Brain microvascular endothelial cell (primary cell): ENCODE results near the gene CCT2.

ENCODE experiments used
- DNase-seq: peaks from one replicate; pipeline ENCODE4 v3.0.0-alpha.2; 2020
- H3K27ac ChIP-seq: fragments of 250-450 bp; sonication (Bioruptor Pico); 2 replicates; pipeline ENCODE4 v1.5.1; 2020; ENCODE audit warnings: mild to moderate bottlenecking, moderate library complexity
- H3K27me3 ChIP-seq: fragments of 250-450 bp; sonication (Bioruptor Pico); replicated peaks from 2 replicates; pipeline ENCODE4 v1.5.1; 2020; ENCODE audit warnings: mild to moderate bottlenecking
- H3K36me3 ChIP-seq: fragments of 250-450 bp; sonication (Bioruptor Pico); replicated peaks from 2 replicates; pipeline ENCODE4 v1.5.1; 2020; ENCODE audit warnings: mild to moderate bottlenecking
- H3K4me3 ChIP-seq: 2 replicates; pipeline ENCODE4 v1.5.1; 2011; ENCODE audit warnings: low read depth, mild to moderate bottlenecking, control low read depth, low read length, moderate library complexity
- CTCF ChIP-seq: IDR thresholded peaks from 2 replicates; pipeline ENCODE4 v1.5.1; 2011; ENCODE audit warnings: low read depth, mild to moderate bottlenecking, moderate library complexity, low read length, control low read depth, inconsistent platforms; ENCODE audit errors: missing control alignments
- in situ Hi-C: cut with HindIII; loops from 2 replicates; pipeline ENCODE4 v1.10.0; 2017; ENCODE audit warnings: low sequenced_read_pairs, low pct_ligation_motif_present

The CCT2 gene

GRCh38 chr12:69575346-69575745, 9.9 kb upstream of the CCT2 start:
- no peak overlapping the region for H3K4me3 ChIP-seq
- H3K36me3 ChIP-seq = peaks cover 21% of the 10 kb centered on the region
- no peak for DNase-seq
- no peaks in the 10 kb centered on the region for H3K27me3 ChIP-seq
- no peak overlapping the region for H3K27ac ChIP-seq
- TF ChIP-seq CTCF = no peak
- in situ Hi-C loops = no loop called here

- TF ChIP-seq CTCF = no peak
- no peak overlapping the region for H3K27ac ChIP-seq
- DNase-seq = no peak
- in situ Hi-C loops = no loop called here
- no peaks in the 10 kb centered on the region for H3K27me3 ChIP-seq
- H3K36me3 ChIP-seq = peaks cover 14% of the 10 kb centered on the region
- H3K4me3 ChIP-seq = no peak overlapping the region
Observed at GRCh38 chr12:69578283-69578682, 7.0 kb upstream of the CCT2 start.

- Histone ChIP-seq H3K27ac (no peak overlapping the region), H3K36me3 (peaks cover 11% of the 10 kb centered on the region), H3K27me3 (no peaks in the 10 kb centered on the region), H3K4me3 (no peak overlapping the region)
- no peak for TF ChIP-seq CTCF
- DNase-seq = no peak
- in situ Hi-C loops = no loop called here
Observed at GRCh38 chr12:69579029-69579428, 6.2 kb upstream of the CCT2 start.

- Histone ChIP-seq H3K4me3 (no peak overlapping the region), H3K27ac (no peak overlapping the region), H3K27me3 (no peaks in the 10 kb centered on the region), H3K36me3 (peaks cover 2% of the 10 kb centered on the region)
- in situ Hi-C loops = no loop called here
- DNase-seq = no peak
- no peak for TF ChIP-seq CTCF
Observed at GRCh38 chr12:69580074-69580473, 5.2 kb upstream of the CCT2 start.

- TF ChIP-seq CTCF = peak; percentile 43
- H3K36me3 ChIP-seq = peaks cover 16% of the 10 kb centered on the region
- no peak for DNase-seq
- H3K27me3 ChIP-seq = no peaks in the 10 kb centered on the region
- in situ Hi-C loops = no loop called here
- H3K27ac ChIP-seq = no peak overlapping the region
- no peak overlapping the region for H3K4me3 ChIP-seq
Observed at GRCh38 chr12:69583203-69583602, 2.1 kb upstream of the CCT2 start.

GRCh38 chr12:69588527-69588926, 3.3 kb downstream of the CCT2 start:
- no peak for TF ChIP-seq CTCF
- no peak overlapping the region for H3K27ac ChIP-seq
- H3K4me3 ChIP-seq = no peak overlapping the region
- no peaks in the 10 kb centered on the region for H3K27me3 ChIP-seq
- H3K36me3 ChIP-seq = peaks cover 66% of the 10 kb centered on the region
- in situ Hi-C loops = no loop called here
- no peak for DNase-seq
